Measurements from ENCODE around the gene GALNT16. TPM values are rescaled to one million over a fixed set of nuclear protein-coding genes. Genes with fewer than 3 reads are reported as not detected.

Gene GALNT16
- total RNA-seq, 4 donors from 2014 or later = 5.8 to 18.4 (median 10.5) TPM

- Histone ChIP-seq H3K4me3 (no peak overlapping the region), H3K27me3 (no peaks in the 10 kb centered on the region), H3K9me3 (no peaks in the 10 kb centered on the region), H3K4me1 (peaks cover 31 to 69% (median 51%) of the 10 kb centered on the region in 4 donors), H3K36me3 (peaks cover 24 to 79% (median 60%) of the 10 kb centered on the region in 4 donors), H3K27ac (replicated peaks in 1 of 4) (no peak overlapping the region)
- WGBS = 95% methylated on average over 3 of the region's 3 CpGs
- DNase-seq (ENCODE audit: extremely low spot score) = no peak
- no peak for TF ChIP-seq CTCF (IDR thresholded peaks at IDR 0.05)
- TF ChIP-seq POLR2A (IDR thresholded peaks at IDR 0.05; ENCODE audit: low read depth) = no peak
- TF ChIP-seq POLR2AphosphoS5 (IDR thresholded peaks at IDR 0.05) = no peak
- no peak for TF ChIP-seq EP300 (IDR thresholded peaks at IDR 0.05)
- intact Hi-C loops (cut with DNase I) = loop anchor here (10.0 kb wide), 2 partner anchors 258 to 382 kb away; no protein-coding TSS in a partner anchor
These were observed 132.5 kb downstream of the GALNT16 start for GRCh38 chr14:69392481-69392880.

DNA sequence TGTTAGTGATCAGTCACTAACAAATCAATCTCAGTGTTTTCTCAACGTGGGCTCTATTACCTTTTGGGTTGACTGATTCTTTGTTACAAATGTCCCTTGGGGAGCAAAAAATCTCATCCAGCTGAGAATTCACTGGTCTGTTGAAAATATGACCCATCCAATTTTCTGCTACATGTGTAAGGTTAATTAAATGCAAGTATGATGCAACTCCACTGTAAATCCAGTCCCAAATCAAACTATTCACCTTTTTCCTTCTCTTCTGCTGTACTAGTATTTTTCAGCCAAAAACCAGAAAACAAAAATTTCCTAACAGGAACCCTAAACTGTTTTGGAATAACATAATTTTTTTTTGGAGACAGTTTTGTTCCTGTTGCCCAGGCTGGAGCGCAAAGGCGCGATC is 136.0 kb downstream of the GALNT16 start:
- H3K27me3 ChIP-seq = no peaks in the 10 kb centered on the region
- intact Hi-C loops (cut with DNase I) = loop anchor here (10.0 kb wide), 2 partner anchors 261 to 379 kb away; no protein-coding TSS in a partner anchor
- peaks cover 24 to 52% (median 46%) of the 10 kb centered on the region in 4 donors for H3K36me3 ChIP-seq
- H3K4me3 ChIP-seq = no peak overlapping the region
- TF ChIP-seq POLR2AphosphoS5 (IDR thresholded peaks at IDR 0.05) (no peak), CTCF (IDR thresholded peaks at IDR 0.05) (no peak), EP300 (IDR thresholded peaks at IDR 0.05) (no peak), POLR2A (IDR thresholded peaks at IDR 0.05; ENCODE audit: low read depth) (no peak)
- H3K9me3 ChIP-seq = no peaks in the 10 kb centered on the region
- peaks cover 50 to 75% (median 64%) of the 10 kb centered on the region in 4 donors for H3K4me1 ChIP-seq
- WGBS = 86% methylated on average over 4 of the region's 4 CpGs
- no peak overlapping the region for H3K27ac ChIP-seq (replicated peaks in 1 of 4)
- no peak for DNase-seq (ENCODE audit: extremely low spot score)

- peak within 1 kb of the TSS; percentile 77 to 90 (median 82) for H3K4me3 ChIP-seq
- no peaks in the 10 kb centered on the region for H3K9me3 ChIP-seq
- peak within 1 kb of the TSS; percentile 91 to 93 (median 92) for H3K27ac ChIP-seq (replicated peaks in 1 of 4)
- TF ChIP-seq POLR2A (IDR thresholded peaks at IDR 0.05; ENCODE audit: low read depth) (no peak), POLR2AphosphoS5 (IDR thresholded peaks at IDR 0.05) (peak; percentile 69 to 85)
- intact Hi-C loops (cut with DNase I) = loop anchor here (10.0 kb wide), 2 partner anchors 263 to 377 kb away; no protein-coding TSS in a partner anchor
- peaks cover 43 to 77% (median 67%) of the 10 kb centered on the region in 4 donors for H3K4me1 ChIP-seq
- no peaks in the 10 kb centered on the region for H3K27me3 ChIP-seq
- DNase-seq (ENCODE audit: extremely low spot score) = peak; percentile 99
- under 1% methylated on average over 47 of the region's 53 CpGs for WGBS
- H3K36me3 ChIP-seq = peaks cover 18 to 33% (median 32%) of the 10 kb centered on the region in 4 donors
These were observed 138.3 kb downstream of the GALNT16 start, which contains the start of the genes ERH and SLC39A9 for GRCh38 chr14:69398053-69398817. Gene ERH (minus strand): TSS chr14:69398299. CDS start chr14:69398233, 66 bp downstream. Gene SLC39A9 (plus strand): TSS chr14:69398692. CDS start chr14:69399370, 678 bp downstream.

DNA sequence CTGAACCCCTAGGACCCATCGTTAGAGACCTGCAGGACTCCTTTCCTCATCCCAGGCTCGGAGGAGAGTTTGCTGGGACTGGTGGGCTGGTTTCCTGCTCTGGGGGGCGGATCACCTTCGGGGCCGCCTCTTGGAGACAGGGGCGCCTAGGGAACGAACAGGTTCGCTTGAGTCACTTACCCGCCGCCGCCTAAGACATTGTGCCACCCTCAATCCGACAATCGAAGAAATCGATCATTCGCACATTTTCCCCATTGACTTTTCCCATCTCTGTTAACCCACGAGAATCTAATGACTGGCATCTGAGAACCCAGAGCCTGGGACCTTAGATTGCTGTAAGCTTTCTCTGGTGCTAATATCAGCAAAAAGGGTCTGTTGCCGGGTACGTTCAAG is 138.9 kb downstream of the GALNT16 start:
- Histone ChIP-seq H3K27ac (replicated peaks in 1 of 4) (peak overlapping the region; percentile 91 to 93 (median 92)), H3K4me3 (peak overlapping the region; percentile 77 to 90 (median 82)), H3K36me3 (peaks cover 12 to 27% (median 26%) of the 10 kb centered on the region in 4 donors), H3K9me3 (no peaks in the 10 kb centered on the region), H3K27me3 (no peaks in the 10 kb centered on the region), H3K4me1 (peaks cover 40 to 75% (median 64%) of the 10 kb centered on the region in 4 donors)
- no peak for TF ChIP-seq POLR2A (IDR thresholded peaks at IDR 0.05; ENCODE audit: low read depth)
- peak in 1 of 2 donors; percentile 3 for TF ChIP-seq POLR2AphosphoS5 (IDR thresholded peaks at IDR 0.05)
- 0% methylated on average over 10 of the region's 18 CpGs for WGBS
- intact Hi-C loops (cut with DNase I) = loop anchor here (10.0 kb wide), 2 partner anchors 264 to 376 kb away; no protein-coding TSS in a partner anchor
- no peak for DNase-seq (ENCODE audit: extremely low spot score)

- Histone ChIP-seq H3K4me1 (peaks cover 40 to 76% (median 64%) of the 10 kb centered on the region in 4 donors), H3K36me3 (peaks cover 3 to 17% (median 17%) of the 10 kb centered on the region in 4 donors), H3K9me3 (no peaks in the 10 kb centered on the region), H3K4me3 (peak overlapping the region; percentile 77 to 90 (median 82)), H3K27me3 (no peaks in the 10 kb centered on the region), H3K27ac (replicated peaks in 1 of 4) (no peak overlapping the region)
- DNase-seq (ENCODE audit: extremely low spot score) = no peak
- intact Hi-C loops (cut with DNase I) = loop anchor here (10.0 kb wide), 2 partner anchors 265 to 375 kb away; no protein-coding TSS in a partner anchor
- WGBS = 92% methylated on average over 8 of the region's 8 CpGs
- TF ChIP-seq CTCF (IDR thresholded peaks at IDR 0.05) (no peak), POLR2AphosphoS5 (IDR thresholded peaks at IDR 0.05) (no peak), POLR2A (IDR thresholded peaks at IDR 0.05; ENCODE audit: low read depth) (no peak), EP300 (IDR thresholded peaks at IDR 0.05) (no peak)
These were observed 139.8 kb downstream of the GALNT16 start for GRCh38 chr14:69399750-69400149.

All from esophagus muscularis mucosa (tissue), 4 donors.